Uterus (tissue), 2 donors: ENCODE data around the gene PRTN3.

ENCODE experiments used
- CTCF ChIP-seq, 4 experiments: fragments of 200-600 bp in 2 of 4; fragments of 450-650 bp in 2 of 4; sonication (generic) in 2 of 4; IDR thresholded peaks; one replicate each; pipeline ENCODE4 v1.5.1; 2016 to 2019; ENCODE audit warnings: antibody characterized with exemption in 4 of 4, mild to moderate bottlenecking in 2 of 4, moderate library complexity in 1 of 4
- POLR2A ChIP-seq, 2 donors: fragments of 450-650 bp; IDR thresholded peaks; one replicate each; pipeline ENCODE4 v1.6.1; 2016; ENCODE audit warnings: antibody characterized with exemption in 2 of 2, mild to moderate bottlenecking in 1 of 2, moderate library complexity in 1 of 2

- TF ChIP-seq POLR2A (IDR thresholded peaks at IDR 0.05) (no peak), CTCF (IDR thresholded peaks at IDR 0.05) (no peak)
Observed at GRCh38 chr19:815079-815774, 25.6 kb upstream of the PRTN3 start.
